NCI-H2107 treated with DMSO at 0.1 percent for 48 hours (cell line): Measurements from ENCODE around the gene FAM124B.

Experiments
- DNase-seq: peaks from one replicate; lab custom pipeline; 2025; ENCODE audit not compliant: unreplicated experiment; lab: John Stamatoyannopoulos, UW

Gene FAM124B

DNA sequence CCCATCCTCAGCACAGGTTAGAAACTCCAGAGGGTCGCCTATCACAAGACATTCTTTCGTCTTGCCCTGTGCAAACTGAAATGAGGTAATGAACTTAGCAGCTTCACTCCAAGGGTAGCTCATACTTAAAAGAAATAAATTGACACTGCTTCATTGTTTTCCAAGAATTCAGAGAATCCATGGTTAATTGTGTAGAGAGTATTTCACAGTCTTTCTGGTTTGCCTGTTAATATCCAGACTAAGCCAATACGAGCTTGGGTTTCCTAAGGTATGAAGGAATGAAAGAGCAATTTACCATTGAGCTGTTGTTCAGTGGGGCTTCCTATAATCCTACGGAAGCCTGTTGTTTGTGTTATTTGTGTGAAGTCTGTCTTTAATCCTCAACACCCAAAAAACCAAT, 58.7 kb downstream of the FAM124B start:
- DNase-seq = no peak

GRCh38 chr2:224335991-224336390, 65.9 kb downstream of the FAM124B start:
- DNase-seq = no peak

DNA sequence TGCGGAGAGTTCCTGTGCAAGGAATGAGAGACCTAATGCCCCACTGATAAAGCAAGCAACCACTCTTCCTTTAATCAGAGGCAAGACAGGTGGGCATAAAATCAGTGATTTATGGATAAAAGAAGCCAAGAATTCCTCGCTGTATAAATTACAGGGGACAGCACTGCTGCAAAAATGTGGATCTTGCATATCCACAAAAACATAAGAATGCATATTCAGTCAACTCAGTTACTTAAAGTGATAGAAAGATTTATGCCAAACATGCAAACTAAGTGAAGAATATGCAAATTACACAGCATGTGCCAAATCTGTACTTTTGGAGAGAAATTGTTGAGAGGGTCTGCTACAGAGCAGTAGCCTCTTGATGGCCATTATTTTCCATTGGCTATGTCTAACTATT, 67.2 kb downstream of the FAM124B start:
- DNase-seq = no peak

DNA sequence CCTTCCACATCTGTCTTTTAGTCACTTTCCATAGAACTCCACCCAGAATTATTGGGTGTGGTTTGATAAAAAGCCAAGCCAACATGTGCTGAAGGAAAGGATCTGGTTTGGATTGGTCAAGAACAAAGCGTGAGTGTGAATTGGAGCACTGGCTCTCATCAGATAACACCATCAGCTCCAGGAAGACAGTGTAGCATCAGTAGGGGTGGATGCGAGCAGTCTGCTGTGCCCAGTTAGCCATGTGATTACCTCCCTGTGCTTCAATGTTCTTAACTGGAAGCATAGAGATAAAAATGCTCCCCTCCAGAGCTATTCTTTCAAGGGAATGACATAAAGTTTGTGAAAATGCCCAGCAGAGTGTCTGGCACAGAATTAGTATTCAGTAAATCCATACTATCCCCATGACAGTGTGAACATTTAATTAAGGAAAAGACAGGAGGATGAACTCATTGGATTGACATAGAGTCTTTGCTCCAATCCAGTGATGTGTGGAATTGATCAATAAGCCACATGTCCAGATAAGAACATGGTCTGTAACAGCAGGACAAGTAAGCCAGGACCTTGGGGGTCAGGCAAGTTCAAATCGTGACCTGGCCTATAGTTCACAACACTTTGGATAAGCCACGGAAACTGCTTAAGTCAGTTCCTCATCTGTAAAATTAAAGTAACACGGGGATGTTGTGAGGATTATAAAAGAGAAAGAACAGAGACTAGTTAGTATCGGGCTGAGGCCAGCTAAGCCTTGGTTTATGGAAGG, 68.0 kb downstream of the FAM124B start:
- DNase-seq = no peak

DNA sequence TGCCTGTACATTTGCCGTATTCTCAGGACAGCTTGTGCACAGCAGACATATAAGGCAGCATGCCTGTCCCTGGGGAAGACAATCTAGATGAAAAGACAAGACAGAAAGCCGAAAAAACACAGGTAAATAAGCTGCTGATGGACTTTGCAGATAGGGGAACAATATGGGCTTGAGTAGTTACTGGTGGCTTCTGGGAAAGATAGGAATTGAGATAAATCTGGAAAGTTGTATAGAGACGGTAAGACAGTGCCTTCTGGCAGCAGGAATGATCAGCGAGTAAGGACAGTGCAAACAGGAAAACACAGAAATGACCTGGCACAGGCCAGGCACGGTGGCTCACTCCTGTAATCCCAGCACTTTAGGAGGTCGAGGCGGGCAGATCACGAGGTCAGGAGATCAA, 70.2 kb downstream of the FAM124B start:
- DNase-seq = no peak

DNA sequence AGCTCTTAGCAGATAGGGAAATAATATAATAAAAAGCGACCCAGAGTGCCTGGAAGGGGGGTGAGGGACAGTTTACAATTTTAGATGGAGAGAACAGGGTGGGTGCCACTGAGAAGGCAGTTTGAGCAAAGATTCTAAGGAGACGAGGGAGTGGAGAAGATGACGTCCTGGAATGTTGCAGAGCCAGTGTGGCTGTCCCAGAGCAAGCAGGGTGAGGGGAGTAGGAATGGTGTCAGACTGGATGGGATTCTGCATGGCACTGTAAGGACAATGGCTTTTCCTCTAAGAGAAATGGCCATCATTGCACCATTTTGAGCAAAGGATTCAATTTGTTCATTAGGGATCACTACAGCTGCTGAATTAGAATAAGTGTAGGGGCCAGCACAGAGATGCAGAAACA, 73.1 kb downstream of the FAM124B start:
- DNase-seq = no peak
